ENCODE results near the gene CADM1.

Gene CADM1

DNA sequence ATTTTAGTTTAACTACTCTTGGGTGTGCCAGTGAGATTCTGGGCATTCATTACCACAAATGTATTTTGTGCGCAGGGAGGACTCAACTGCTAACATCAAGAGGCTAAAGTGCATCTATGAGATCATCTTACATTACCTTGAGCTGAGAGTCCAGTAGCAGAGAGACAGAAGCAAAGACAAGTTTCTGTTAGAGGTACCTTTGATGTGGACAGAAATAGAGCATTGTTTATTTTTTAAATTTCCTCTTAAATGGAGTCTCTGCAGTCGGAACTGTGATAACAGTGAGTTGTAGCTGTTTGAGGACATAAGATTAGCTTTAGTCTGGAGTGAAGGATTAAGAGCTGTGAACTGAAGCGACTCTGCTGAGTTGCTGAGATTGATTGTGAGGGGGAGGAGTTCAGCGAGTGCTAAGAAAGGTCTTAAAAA, 297.0 kb downstream of the CADM1 start:
- no peak for DNase-seq (ENCODE audit: low spot score)

DNA sequence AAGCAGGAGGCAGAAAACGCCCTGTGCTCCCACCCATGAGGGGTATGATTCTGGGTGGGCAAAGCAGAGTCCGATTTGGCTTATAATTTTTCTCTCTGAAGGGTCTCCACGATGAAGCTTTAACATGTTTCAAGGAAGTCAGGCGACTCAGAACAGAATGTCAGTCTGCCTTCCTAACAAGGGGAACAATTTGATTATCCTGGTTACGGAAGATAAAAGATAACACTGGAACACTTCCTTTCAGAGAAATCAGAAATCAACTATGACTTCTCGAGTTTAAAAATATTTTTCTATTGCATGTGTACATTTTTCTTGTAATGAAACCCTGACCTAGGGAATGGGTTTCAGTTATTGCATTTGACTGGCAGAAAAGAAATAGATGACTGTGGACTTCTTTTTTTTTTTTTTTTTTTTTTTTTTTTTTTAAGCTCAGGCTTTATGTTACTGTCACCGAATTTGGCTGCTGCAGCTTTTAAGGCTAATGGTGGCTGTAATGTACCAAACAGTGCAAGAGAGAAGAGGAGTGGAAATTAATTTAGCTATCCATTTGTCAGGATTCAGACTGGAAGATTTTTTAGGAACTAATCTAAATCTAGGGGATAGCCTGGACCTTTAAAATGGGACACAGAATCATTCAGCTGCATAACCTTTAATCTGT, 297.7 kb downstream of the CADM1 start:
- no peak for DNase-seq (ENCODE audit: low spot score)

DNA sequence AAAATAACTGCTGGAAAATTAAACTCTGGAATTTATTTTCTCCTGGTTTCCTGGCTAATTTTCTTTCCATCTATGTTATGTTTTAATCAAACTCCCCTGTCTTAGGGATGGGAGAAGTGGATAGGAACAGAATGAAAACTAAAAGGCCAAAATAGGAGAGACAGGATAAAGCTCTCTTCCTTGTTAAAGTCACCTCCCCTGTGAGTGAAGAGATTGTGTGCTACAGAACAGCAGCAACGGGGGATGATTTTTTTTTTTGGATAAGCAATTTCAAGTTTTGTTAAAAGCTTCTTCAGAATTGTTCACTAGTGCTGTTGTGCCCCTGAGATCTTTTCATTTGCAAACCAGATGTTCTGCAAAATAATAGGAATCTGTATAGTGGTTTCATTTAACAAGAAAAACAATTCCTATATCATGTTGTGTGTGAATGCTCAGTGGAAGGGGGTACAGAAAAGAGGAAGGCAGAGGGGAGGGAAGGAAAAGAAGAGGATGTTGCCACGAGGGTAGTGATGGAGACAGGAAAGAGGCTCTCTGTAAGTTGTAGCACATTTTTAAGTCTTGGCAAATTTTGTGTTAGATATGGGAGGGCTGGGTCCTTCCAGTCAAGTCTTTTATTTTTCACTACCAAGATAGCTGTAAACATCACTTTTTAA, 301.2 kb downstream of the CADM1 start:
- DNase-seq (ENCODE audit: low spot score): no peak

DNA sequence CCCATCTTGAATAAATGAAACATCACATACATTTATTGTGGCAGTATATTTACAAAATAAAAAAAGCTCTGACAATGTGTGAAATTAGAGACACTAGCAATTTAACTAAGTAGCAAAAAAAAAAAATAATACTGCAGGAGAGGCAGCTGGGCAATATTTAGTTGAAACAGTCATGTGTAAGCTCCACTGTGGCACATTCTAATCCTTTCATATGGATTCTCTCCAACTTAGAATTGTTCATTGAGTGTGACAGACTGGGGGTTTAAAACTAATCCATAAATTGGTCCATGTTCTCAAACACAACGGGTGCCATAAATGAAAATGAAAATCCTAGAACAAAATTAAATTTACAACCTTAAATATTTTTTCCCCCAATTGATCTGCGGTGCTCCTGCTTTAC, 302.1 kb downstream of the CADM1 start:
- DNase-seq (ENCODE audit: low spot score): no peak

DNA sequence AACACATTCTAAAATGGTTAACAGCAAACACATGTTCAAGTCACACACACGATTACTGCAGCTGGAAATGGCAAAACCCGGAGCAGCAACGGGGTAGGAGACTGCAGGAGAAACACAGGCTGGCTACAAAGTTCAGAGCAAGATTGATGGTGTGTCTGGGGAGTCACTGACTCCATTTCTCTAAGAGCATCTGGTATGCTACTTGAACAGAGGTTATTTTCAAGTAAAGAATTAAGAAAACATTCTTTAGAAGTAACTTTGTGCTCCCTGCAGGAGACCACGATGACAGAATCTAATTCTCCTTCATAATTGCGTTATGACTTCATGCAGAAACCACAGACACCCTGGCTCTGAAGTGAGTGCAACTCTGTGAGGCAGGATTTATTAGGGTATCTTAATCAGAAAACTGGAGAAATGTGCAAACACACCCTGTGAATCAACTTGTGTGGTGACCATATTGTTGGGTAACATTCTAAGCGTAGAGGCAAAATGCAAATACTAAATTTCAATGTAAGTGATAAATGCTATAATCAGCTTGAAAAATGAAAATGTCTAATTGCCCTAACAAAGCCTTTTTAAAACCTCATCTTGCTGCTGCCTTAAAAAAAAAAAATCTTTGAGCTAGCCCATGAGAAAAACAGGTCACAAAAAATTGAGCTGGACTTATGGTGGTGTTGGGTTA, 303.0 kb downstream of the CADM1 start:
- DNase-seq (ENCODE audit: low spot score): no peak

DNA sequence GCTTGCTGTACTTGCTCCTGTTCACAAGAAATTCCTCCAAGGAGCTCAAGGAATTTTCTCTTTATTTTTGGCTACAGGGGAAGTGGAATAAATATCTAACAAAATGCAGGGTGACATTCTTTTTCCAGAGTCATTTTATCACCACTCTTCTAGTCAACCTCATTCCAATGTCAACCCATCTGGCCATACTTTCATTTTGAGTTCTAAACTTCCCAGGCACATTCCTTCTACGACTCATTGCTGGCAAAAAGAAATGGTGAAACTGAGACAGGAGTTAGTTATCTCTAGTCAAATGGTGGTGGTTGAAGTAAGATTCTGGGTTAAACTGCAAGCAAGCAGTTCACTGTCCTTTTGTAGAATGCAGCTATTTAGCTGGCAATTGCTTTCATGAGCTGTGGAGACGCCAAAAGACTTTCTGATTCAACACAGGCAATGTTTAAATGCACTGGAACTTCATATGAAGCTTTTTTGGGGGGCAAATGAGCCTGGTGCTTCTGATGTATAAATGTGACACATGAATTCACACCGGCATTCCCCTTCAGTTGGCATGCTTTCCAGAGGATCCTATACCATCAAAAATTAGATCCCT, 304.6 kb downstream of the CADM1 start:
- no peak for DNase-seq (ENCODE audit: low spot score)

DNA sequence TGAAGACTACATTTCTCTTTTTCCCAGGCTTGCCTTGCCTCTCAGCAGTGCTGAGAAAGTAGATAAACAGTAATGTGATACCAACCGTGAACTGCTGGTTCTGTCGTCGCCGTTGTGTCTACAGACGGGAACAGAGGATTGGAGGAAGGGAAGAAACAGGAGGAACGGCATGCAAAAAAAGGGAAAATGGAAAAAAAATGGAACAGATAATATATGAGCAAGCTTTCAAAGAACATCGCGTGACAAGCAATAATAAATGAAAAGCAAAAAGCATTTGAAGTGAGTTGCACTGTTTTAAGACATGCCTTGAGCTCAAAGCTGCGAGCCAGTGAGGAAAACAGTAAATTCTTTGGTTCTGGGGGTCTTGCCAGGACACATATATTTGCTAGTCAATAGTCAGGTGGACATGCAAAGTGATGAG, 305.9 kb downstream of the CADM1 start:
- no peak for DNase-seq (ENCODE audit: low spot score)

DNA sequence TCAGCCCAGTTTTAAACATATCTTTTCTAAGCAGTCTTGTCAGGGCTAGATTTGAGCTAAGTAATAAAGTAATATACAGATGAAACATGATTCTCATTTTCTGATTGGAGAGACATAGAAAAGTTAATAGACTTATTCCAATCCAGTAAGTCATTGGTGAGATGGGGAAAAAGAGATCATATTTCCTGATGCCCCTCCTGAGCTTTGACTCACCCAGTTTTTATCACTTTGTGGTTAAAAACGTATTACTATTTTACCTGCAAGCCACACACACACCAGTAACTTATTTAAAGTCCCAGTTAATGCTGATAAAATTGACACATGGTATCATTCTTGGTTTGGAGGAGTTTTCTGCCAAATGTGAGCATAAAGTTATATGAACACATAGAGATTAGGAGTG, 306.8 kb downstream of the CADM1 start:
- no peak for DNase-seq (ENCODE audit: low spot score)

DNA sequence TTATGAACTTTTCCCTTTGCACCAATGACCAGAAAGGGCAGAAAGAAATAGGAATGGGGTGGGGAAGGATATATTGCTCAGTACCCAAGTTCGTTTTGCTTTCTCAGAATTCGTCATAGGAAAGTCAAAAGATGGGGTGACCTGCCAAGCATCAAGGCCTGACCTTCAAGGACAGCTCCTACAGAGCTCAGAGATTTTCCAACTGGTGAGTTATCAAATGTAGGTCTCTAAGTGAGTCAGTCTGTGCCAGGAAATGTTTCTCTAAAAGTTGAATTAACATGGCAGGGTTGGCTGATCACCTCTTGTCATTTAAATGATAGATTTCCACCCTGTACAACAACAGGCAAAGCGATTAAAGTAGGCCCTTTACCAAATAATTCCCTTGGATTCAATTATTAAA, 307.2 kb downstream of the CADM1 start:
- no peak for DNase-seq (ENCODE audit: low spot score)

DNA sequence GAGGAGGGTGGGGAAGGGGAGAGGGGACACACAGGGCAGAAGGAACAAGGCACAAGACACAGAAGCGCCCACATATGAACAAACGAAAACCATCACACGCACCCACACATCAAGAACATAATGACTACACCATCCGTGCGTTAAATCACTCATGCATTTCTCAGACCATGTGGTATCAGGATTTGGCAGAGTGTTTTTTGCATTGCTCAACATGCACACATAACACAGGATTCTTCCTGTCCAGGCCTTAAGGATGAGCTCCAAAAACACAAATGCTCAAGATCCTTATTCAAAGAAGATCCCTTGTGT, 309.5 kb downstream of the CADM1 start:
- DNase-seq (ENCODE audit: low spot score): no peak

DNA sequence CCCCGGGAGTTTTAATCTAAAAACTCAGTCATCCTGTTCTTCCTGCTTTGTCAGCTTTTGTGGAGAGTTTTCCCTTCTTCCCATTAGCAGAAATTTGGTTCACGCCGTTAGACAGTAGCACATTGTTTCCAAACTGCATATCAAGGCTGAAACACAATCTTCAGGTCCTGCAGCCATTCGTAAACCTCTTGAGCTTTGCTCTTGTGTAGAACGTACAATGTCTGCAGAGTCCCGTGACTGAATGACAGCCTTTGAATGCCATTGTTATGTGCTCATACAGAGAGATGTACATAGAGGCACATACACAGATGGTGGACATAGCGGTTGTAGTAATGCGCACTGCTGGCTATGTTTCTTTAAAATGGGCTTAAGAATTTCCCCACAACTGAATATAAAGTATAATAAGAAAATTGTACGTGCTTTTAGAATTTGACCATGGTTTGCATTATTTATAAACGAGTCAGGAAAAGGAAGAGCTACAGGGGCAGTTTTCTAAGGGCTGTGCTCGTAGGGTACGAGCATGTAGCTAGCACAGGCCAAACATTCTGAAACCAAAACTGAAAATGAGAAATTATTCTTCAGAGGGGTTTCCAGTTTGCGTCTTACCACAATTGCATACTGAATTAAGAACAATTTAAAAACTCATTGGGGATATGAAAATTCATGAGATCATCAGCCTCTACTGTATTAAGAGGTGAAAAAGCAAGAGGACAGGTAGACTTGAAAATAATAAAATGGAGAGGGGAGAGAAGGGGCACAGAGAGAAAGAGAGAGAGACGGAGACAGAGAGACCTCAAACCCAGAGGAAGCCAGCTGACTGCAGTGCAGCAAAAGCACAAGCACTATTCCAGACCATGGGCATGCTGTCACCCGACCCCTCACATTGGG, 310.1 kb downstream of the CADM1 start:
- DNase-seq (ENCODE audit: low spot score): no peak

DNA sequence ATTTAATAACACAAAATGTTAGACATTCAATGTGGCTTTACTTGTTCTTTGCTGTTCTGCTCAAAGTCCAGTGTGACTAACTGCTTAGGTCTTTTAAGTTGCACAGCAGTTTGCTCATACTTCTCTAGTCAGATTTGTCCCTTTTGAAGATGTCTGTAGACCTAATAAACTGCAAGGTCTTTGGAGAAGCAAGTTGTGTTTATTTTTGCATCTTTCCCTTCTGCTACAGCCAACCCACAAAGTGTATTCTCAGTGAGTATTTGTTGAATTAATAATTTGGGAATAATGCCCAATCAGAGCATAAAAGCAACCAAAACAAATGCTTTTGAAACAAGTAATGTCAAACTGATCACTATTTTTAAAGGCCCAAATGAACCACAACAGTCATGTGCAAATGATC, 312.5 kb downstream of the CADM1 start:
- DNase-seq (ENCODE audit: low spot score): no peak

DNA sequence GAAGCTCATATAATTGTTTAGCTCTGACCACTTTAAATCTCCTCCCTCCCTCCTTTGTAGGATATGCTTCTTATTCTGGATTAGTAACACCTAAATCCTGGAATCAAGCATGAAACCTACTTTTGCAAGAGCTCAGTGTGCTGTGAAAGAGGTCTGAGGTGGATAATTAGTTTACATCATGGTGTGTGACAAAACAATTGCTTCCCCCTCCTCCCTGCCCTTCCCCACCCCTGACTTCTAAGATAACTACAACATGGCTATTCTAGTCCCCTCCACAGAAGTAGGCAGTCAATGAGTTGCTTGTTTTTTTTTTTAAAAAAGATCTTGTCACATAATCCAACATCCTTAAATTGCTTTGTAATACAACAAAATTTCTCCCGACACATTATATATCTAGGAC, 314.0 kb downstream of the CADM1 start:
- DNase-seq (ENCODE audit: low spot score): no peak

DNA sequence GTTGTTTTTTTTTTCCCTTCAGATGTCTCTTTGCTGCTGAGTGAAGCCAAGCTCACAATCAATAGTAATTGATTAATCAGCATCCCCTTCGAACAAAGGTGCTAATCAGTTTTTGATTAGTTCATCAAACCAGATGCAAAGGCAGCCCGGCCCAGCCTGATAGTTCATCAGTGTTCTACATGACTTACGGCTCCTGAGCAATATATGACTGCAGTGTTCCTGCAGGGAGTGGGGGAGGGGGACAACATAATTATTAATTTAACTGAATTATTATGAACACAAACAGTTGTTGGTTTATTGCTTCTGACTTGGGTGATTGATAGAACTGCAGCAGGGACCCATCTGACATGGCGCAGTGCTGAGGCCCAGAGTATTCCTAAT, 315.3 kb downstream of the CADM1 start:
- no peak for DNase-seq (ENCODE audit: low spot score)

DNA sequence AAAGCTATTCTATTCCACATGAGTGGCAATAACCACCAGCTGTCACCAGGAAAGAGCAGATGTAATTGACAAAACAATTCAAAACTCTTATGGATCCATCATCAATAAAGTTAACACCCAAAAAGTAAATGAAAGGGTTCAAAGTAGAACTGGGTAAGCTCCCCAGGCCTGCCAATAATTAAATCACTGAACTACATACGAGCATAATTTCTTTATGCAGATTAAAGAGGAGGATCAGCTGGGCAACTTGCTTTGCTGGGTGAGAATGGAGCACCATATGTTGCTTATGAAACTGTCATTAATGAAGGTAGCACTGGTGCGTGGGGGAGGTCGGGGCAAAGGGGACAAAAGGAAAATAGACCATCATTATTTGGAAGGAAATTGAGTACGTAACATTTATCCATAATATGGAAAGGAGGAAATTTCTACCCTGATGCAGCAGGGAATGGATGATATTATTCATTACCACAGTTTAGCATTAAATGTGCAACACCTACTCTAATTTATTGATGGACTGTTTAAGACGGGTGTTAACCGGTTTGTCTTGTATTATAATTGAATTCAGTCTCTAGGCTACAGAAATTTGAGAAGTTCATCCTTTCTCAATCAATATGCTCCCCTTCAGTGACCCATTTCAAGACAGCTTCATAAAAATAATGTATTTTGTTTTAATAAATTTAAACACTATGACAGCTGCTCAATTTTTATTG, 315.9 kb downstream of the CADM1 start:
- no peak for DNase-seq (ENCODE audit: low spot score)

DNA sequence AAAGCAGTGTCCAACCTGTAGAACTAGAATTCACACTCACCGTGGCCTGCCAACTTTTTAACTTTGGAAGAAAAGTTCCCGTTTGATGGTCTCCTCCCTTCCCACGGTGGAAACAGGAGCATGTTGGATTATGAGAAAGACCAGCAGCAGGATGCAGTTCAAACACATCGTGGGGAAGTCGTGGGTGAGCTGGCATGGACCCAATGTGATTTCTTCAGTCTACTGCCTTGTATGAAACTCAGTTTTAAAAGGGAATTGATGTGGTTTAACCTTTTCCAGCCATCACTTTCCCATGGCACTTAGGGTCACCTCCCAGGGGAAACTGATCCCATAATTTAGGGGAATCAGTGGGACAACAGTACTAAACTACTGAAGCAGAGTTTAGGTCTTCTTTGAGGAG, 318.3 kb downstream of the CADM1 start:
- DNase-seq (ENCODE audit: low spot score): no peak

DNA sequence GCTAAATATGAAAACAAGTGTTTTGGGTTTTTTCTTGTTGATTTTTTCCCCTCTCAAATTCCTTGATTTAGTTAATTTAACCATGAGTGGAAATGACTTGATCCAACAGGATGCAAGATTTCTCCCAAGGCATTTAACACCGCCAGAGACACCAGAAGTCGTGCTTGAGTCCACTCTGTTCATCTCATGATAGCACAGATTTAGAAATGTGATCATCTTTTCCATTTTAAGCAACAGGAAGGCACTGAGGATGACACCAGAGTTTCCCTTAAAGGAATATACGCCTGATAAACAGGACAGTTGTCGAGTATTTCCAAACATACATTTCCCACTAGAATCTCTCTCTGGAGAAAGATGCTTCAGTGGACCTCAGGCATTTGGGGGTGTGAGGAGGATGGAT, 318.7 kb downstream of the CADM1 start:
- no peak for DNase-seq (ENCODE audit: low spot score)

DNA sequence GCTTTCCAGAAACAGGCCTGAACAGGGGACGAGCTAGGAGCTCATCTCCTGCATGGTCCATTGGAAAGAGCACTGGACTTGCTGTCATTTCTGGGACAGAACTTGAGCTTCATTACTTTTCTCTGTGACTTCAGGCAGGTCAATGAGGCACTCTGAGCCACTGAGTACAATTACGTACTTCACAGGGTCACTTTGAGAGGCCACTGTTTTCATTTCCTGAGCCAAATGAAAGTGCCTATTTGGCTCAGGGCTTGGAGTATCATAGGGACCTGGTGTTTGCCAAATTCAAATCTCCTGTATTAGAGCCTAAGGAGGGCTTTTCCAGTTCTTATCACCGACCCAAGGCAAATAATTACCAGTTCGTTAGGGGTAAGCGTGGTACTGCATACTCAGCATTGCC, 319.3 kb downstream of the CADM1 start:
- DNase-seq (ENCODE audit: low spot score): no peak

DNA sequence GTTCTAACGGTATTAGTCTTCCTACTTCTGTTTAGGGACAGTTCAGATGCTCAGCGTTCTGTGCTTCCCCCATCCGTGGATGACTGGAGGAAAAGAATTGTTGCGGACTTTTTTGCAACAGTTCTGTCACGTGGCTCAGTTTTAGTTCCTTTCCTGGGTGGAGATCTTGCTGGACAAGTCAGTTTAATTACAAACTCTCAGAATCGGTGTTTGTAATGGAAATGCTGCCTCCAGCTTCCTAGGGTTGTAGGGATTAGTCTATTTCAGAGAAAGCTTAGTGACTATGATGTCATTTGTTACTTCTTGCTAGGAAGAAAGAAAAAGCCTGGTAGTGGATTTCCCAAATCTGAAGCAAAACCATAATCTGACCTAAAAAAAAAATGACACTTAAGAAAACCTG, 320.4 kb downstream of the CADM1 start:
- DNase-seq (ENCODE audit: low spot score): no peak

DNA sequence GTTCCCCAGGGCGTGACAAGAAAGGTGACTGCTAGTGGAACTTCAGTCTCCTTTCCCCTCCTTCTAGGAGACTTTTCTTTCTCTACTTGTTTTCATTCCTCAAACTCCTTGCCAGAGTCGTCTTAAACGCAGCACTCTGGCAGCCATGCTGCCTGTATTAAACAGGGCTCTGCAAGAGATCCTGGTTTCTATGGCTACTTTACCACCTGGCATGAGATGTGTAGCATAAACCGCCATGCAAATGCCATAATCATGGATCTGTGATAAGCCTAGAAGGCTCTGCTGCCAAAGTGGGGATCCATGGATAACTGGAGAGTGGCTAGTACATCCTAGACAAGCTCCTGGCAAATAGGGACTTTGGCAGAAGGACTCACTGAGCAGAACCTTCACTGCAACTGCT, 321.1 kb downstream of the CADM1 start:
- no peak for DNase-seq (ENCODE audit: low spot score)

DNA sequence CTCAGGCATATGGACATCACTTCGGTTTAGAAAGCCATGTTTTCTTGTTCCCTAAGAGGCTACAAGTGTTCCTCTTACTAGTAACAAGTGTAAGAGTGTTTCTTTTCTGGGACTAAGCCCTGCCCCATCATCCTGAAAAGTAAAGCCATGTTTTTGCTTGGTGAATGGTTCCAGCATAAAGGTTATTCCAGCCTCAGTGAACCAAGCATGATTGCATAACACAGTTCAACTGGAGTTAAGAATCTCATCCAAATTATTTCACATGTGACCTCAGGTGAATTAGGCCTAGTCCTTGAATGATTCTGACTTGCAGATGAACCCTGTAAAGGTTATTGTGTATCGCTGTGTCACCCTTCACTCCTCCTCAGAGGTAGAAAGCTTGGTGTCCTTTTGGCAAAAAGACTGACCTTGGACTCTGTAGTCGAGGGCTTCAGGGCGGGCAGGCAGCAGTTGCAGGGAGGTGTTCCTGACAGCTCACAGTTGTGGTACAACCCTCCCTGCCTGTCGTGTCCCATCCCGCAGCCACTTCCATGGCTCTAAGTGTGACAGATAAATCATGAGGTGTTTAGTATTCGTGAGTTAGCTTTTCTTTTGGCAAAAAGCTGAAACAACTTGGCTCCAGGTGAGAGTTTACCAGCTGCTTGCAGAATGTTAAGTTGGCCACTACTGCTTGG, 321.8 kb downstream of the CADM1 start:
- no peak for DNase-seq (ENCODE audit: low spot score)

All from CD4-positive, alpha-beta T cell treated with Interleukin-15 for 4 hours (primary cell).